ENCODE data around the gene NUP98. TPM values are rescaled to one million over a fixed set of nuclear protein-coding genes. Genes with fewer than 3 reads are reported as not detected.

Gene NUP98
- total and polyA plus RNA-seq, 2 of the 13 experiments (the other 11 are each of a cell fraction or from before 2014, with no cell fraction given), result 76.6 to 85.3 TPM

DNA sequence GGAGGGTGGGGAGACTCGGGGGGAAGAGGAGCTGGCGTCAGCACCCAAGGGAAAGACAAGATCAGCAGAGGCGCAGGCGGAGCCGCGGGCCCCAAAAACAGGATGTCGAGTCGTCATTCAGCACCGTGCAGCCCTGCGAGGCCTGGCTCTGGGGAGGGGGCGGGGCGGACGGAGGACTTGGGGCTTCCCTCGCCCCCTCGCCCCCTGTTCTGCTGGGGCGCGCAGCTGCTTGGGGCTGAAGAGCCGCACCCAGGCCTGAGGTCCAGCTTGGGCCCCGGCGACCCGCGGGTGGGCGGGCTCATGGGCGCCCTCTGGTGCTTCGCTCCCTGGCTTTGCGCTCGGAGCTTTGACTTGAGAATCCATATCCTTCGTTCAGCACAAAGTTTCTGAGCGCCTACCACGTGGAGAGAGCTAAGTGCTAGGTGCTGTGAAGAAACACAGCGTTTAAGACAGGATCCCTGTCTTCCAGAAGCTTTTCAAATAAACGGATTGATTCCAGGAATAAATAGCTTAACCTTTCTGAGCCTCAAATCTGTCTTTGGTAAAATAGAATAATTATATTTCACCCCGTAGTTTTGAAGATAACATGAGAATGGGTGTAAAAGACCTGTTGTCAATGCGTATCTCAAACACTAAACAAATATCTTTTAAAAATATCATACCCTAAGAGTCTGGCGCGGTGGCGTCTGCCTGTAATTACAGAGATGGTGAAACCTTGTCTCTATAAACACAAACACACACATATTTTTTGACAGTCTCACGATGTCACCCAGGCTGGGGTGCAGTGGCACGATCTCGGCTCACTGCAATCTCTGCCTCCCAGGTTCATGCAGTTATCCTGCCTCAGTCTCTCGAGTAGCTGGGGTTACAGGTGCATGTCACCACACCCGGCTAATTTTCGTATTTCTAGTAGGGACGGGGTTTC is 44.3 kb upstream of the NUP98 start (continued):
- TF ChIP-seq TARDBP (CRISPR knock-in tag; IDR thresholded peaks at IDR 0.05) (no peak), ZNF510 (CRISPR knock-in tag; IDR thresholded peaks at IDR 0.05; ENCODE audit: low read depth) (no peak), THAP11 (CRISPR knock-in tag; IDR thresholded peaks at IDR 0.05) (peak; percentile 54; the same call in 1 of the 2 replicates), ZSCAN21 (CRISPR knock-in tag; IDR thresholded peaks at IDR 0.05; ENCODE audit: borderline replicate concordance) (peak; percentile 23; the same call in 1 of the 2 replicates), KDM6A (CRISPR knock-in tag; IDR thresholded peaks at IDR 0.05; ENCODE audit: low read depth) (no peak), CBFB (CRISPR knock-in tag; IDR thresholded peaks at IDR 0.05) (peak; percentile 28; the same call in 1 of the 2 replicates), MXD4 (CRISPR knock-in tag; IDR thresholded peaks at IDR 0.05) (peak; percentile 90; the same call in 1 of the 2 replicates), ZNF12 (CRISPR knock-in tag; IDR thresholded peaks at IDR 0.05) (no peak), MYC (CRISPR knock-in tag; IDR thresholded peaks at IDR 0.05; ENCODE audit: borderline replicate concordance) (peak; percentile 85), GATAD1 (CRISPR knock-in tag; IDR thresholded peaks at IDR 0.05) (peak; percentile 46), HDAC2 (CRISPR knock-in tag; IDR thresholded peaks at IDR 0.05) (peak; percentile 34; the same call in 1 of the 2 replicates), ZNF331 (CRISPR knock-in tag; IDR thresholded peaks at IDR 0.05) (peak; percentile 76), ZNF660 (CRISPR knock-in tag; IDR thresholded peaks at IDR 0.05; ENCODE audit: borderline replicate concordance, low read depth) (no peak), PAWR (CRISPR knock-in tag; IDR thresholded peaks at IDR 0.05; ENCODE audit: borderline replicate concordance) (no peak), BCL6 (CRISPR knock-in tag; IDR thresholded peaks at IDR 0.05) (0 out of 2 replicates have a peak, but pooled peaks have one; percentile 18)
- TF ChIP-seq, protein P1, sequence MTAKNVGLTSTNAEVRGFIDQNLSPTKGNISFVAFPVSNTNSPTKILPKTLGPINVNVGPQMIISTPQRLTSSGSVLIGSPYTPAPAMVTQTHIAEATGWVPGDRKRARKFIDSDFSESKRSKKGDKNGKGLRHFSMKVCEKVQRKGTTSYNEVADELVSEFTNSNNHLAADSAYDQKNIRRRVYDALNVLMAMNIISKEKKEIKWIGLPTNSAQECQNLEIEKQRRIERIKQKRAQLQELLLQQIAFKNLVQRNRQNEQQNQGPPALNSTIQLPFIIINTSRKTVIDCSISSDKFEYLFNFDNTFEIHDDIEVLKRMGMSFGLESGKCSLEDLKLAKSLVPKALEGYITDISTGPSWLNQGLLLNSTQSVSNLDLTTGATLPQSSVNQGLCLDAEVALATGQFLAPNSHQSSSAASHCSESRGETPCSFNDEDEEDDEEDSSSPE (CRISPR knock-in tag; IDR thresholded peaks at IDR 0.05), result peak; percentile 74
- TF ChIP-seq, protein P2, sequence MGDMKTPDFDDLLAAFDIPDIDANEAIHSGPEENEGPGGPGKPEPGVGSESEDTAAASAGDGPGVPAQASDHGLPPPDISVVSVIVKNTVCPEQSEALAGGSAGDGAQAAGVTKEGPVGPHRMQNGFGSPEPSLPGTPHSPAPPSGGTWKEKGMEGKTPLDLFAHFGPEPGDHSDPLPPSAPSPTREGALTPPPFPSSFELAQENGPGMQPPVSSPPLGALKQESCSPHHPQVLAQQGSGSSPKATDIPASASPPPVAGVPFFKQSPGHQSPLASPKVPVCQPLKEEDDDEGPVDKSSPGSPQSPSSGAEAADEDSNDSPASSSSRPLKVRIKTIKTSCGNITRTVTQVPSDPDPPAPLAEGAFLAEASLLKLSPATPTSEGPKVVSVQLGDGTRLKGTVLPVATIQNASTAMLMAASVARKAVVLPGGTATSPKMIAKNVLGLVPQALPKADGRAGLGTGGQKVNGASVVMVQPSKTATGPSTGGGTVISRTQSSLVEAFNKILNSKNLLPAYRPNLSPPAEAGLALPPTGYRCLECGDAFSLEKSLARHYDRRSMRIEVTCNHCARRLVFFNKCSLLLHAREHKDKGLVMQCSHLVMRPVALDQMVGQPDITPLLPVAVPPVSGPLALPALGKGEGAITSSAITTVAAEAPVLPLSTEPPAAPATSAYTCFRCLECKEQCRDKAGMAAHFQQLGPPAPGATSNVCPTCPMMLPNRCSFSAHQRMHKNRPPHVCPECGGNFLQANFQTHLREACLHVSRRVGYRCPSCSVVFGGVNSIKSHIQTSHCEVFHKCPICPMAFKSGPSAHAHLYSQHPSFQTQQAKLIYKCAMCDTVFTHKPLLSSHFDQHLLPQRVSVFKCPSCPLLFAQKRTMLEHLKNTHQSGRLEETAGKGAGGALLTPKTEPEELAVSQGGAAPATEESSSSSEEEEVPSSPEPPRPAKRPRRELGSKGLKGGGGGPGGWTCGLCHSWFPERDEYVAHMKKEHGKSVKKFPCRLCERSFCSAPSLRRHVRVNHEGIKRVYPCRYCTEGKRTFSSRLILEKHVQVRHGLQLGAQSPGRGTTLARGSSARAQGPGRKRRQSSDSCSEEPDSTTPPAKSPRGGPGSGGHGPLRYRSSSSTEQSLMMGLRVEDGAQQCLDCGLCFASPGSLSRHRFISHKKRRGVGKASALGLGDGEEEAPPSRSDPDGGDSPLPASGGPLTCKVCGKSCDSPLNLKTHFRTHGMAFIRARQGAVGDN (CRISPR knock-in tag; IDR thresholded peaks at IDR 0.05), result peak; percentile 94
- TF ChIP-seq, protein P3, sequence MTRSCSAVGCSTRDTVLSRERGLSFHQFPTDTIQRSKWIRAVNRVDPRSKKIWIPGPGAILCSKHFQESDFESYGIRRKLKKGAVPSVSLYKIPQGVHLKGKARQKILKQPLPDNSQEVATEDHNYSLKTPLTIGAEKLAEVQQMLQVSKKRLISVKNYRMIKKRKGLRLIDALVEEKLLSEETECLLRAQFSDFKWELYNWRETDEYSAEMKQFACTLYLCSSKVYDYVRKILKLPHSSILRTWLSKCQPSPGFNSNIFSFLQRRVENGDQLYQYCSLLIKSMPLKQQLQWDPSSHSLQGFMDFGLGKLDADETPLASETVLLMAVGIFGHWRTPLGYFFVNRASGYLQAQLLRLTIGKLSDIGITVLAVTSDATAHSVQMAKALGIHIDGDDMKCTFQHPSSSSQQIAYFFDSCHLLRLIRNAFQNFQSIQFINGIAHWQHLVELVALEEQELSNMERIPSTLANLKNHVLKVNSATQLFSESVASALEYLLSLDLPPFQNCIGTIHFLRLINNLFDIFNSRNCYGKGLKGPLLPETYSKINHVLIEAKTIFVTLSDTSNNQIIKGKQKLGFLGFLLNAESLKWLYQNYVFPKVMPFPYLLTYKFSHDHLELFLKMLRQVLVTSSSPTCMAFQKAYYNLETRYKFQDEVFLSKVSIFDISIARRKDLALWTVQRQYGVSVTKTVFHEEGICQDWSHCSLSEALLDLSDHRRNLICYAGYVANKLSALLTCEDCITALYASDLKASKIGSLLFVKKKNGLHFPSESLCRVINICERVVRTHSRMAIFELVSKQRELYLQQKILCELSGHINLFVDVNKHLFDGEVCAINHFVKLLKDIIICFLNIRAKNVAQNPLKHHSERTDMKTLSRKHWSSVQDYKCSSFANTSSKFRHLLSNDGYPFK (CRISPR knock-in tag; IDR thresholded peaks at IDR 0.05; ENCODE audit: borderline replicate concordance), result peak; percentile 53; the same call in 1 of the 2 replicates
- TF ChIP-seq, protein P4, sequence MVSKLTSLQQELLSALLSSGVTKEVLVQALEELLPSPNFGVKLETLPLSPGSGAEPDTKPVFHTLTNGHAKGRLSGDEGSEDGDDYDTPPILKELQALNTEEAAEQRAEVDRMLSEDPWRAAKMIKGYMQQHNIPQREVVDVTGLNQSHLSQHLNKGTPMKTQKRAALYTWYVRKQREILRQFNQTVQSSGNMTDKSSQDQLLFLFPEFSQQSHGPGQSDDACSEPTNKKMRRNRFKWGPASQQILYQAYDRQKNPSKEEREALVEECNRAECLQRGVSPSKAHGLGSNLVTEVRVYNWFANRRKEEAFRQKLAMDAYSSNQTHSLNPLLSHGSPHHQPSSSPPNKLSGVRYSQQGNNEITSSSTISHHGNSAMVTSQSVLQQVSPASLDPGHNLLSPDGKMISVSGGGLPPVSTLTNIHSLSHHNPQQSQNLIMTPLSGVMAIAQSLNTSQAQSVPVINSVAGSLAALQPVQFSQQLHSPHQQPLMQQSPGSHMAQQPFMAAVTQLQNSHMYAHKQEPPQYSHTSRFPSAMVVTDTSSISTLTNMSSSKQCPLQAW (CRISPR knock-in tag; IDR thresholded peaks at IDR 0.05), result peak; percentile 11; the same call in 1 of the 2 replicates
